ENCODE data around the gene CFAP107. TPM values are rescaled to one million over a fixed set of nuclear protein-coding genes. Genes with fewer than 3 reads are reported as not detected.

CFAP107 gene
- total and polyA plus RNA-seq, 2 of the 4 experiments (the other 2 are of a cell fraction) = not detected

DNA sequence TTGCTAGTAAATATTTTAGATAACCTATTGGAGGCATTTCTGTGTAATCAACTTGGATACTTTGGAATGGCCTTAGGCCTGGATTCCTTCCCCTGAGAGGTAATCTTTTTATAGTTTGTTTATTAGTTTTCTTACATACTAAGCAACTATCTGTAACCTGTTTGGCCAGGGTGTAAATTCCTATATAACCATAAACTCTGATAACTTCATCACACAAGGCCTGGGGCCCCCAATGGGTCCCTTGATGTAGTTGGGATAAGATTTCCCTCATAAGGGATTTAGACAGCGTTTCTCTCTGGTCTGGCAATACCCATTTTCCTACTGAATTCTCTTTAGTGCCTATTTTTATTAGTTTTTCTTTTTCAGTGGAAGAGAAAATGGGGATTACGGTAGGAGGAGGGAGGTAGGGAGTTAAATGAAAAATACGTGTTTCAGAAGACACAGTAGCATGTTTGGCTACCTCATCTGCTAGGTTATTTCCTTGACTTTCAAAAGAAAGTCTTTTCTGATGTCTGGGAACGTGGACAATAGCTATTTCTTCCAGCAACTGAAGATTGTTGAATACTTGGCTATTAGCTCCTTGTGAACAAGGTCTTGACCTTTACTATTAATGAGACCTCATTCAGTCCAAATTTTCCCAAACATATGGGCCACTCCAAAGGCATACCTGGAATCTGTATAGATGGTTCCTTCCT lies 37.5 kb upstream of the CFAP107 start:
- no peak for DNase-seq

More for the DNA sequence above, 37.5 kb upstream of the CFAP107 start:
- H3K27ac ChIP-seq (ENCODE audit: insufficient read depth, low read length) = no peak overlapping the region
- H4K91ac ChIP-seq (ENCODE audit: insufficient read depth, low read depth, low read length) = no peak overlapping the region
- H3K4me2 ChIP-seq (ENCODE audit: low read depth, low read length) = no peak overlapping the region
- no peak overlapping the region for H3K23ac ChIP-seq (ENCODE audit: low read depth, low read length)
- BruUV-seq (replicated peaks) = no TSS peak
- no peak overlapping the region for H2AFZ ChIP-seq (replicated peaks; ENCODE audit: low read length, poor library complexity)
- CTCF ChIA-PET = no interaction called here
- no peak overlapping the region for H3K56ac ChIP-seq (ENCODE audit: extremely low read depth, insufficient read depth, low read length)
- H4K5ac ChIP-seq (ENCODE audit: low read depth, low read length) = no peak overlapping the region
- WGBS, 2 experiments (ENCODE audit: extremely low coverage in 2 of 2, insufficient read length in 1 of 2) = no CpG with 5 or more reads among the region's 4 CpGs
- no peaks in the 10 kb centered on the region for H3K4me1 ChIP-seq (ENCODE audit: control insufficient read depth, insufficient read depth, low read length)
- intact Hi-C loops (cut with micrococcal nuclease) = no loop called here
- H2BK20ac ChIP-seq (ENCODE audit: low read depth, low read length) = no peak overlapping the region
- ATAC-seq (ENCODE audit: low read depth) = no peak
- H3K4ac ChIP-seq (ENCODE audit: low read depth, low read length) = no peak overlapping the region
- no peaks in the 10 kb centered on the region for H3K9me3 ChIP-seq (ENCODE audit: control insufficient read depth, insufficient read depth, low read length)
- H3K27me3 ChIP-seq (ENCODE audit: control insufficient read depth, insufficient read depth, low read length) = no peaks in the 10 kb centered on the region
- no peak overlapping the region for H2BK15ac ChIP-seq (ENCODE audit: low read depth, low read length)
- no peak overlapping the region for H3K4me3 ChIP-seq (ENCODE audit: insufficient read depth, low read depth, low read length)
- H3K79me1 ChIP-seq (ENCODE audit: low read depth in 1 of 2, low read length in 2 of 2) = no peaks in the 10 kb centered on the region
- no peak overlapping the region for H2AK9ac ChIP-seq (replicated peaks; ENCODE audit: low read depth, low read length, poor library complexity)
- no peak for TF ChIP-seq POLR2A (IDR thresholded peaks at IDR 0.05; ENCODE audit: low read depth, low read length)
- TF ChIP-seq CHD1 (IDR thresholded peaks at IDR 0.05; ENCODE audit: low read depth, low read length) = no peak
- TF ChIP-seq FOS (IDR thresholded peaks at IDR 0.05; ENCODE audit: low read depth, low read length) = no peak
- no peak for TF ChIP-seq NFE2L2 (IDR thresholded peaks at IDR 0.05; ENCODE audit: low read depth, low read length)
- TF ChIP-seq RFX5 (IDR thresholded peaks at IDR 0.05; ENCODE audit: low read depth, low read length) = no peak
- TF ChIP-seq SMC3 (IDR thresholded peaks at IDR 0.05; ENCODE audit: low read depth, low read length) = no peak
- TF ChIP-seq, protein P1, sequence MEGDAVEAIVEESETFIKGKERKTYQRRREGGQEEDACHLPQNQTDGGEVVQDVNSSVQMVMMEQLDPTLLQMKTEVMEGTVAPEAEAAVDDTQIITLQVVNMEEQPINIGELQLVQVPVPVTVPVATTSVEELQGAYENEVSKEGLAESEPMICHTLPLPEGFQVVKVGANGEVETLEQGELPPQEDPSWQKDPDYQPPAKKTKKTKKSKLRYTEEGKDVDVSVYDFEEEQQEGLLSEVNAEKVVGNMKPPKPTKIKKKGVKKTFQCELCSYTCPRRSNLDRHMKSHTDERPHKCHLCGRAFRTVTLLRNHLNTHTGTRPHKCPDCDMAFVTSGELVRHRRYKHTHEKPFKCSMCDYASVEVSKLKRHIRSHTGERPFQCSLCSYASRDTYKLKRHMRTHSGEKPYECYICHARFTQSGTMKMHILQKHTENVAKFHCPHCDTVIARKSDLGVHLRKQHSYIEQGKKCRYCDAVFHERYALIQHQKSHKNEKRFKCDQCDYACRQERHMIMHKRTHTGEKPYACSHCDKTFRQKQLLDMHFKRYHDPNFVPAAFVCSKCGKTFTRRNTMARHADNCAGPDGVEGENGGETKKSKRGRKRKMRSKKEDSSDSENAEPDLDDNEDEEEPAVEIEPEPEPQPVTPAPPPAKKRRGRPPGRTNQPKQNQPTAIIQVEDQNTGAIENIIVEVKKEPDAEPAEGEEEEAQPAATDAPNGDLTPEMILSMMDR (conservative IDR thresholded peaks at IDR 0.05; ENCODE audit: low read depth, low read length) = no peak
- no peak for TF ChIP-seq MAFK (IDR thresholded peaks at IDR 0.05; ENCODE audit: low read depth, low read length)
- TF ChIP-seq, protein P2, sequence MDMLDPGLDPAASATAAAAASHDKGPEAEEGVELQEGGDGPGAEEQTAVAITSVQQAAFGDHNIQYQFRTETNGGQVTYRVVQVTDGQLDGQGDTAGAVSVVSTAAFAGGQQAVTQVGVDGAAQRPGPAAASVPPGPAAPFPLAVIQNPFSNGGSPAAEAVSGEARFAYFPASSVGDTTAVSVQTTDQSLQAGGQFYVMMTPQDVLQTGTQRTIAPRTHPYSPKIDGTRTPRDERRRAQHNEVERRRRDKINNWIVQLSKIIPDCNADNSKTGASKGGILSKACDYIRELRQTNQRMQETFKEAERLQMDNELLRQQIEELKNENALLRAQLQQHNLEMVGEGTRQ (IDR thresholded peaks at IDR 0.05; ENCODE audit: low read depth, low read length) = no peak
- H3K36me3 ChIP-seq (ENCODE audit: control insufficient read depth, insufficient read depth, low read length) = no peaks in the 10 kb centered on the region
- H3K9me1 ChIP-seq (ENCODE audit: insufficient read depth, low read length) = no peaks in the 10 kb centered on the region
- in situ Hi-C loops (cut with MboI; ENCODE audit: low sequenced_read_pairs) = no loop called here
- POLR2A ChIA-PET (ENCODE audit: unreplicated experiment) = no interaction called here
- H2AK5ac ChIP-seq (ENCODE audit: low read depth, low read length) = no peak overlapping the region
- H3K18ac ChIP-seq (ENCODE audit: low read depth, low read length) = no peak overlapping the region
- dilution Hi-C loops (cut with HindIII; ENCODE audit: low sequenced_read_pairs, unreplicated experiment) = no loop called here
- H3K9ac ChIP-seq (ENCODE audit: low read depth, low read length) = no peak overlapping the region
- H3K14ac ChIP-seq (replicated peaks; ENCODE audit: low read depth, low read length) = no peak overlapping the region
- no peak overlapping the region for H4K8ac ChIP-seq (ENCODE audit: low read depth in 2 of 2, low read length in 2 of 2)
- H2BK120ac ChIP-seq (ENCODE audit: low read depth, low read length) = no peak overlapping the region
- no peaks in the 10 kb centered on the region for H4K20me1 ChIP-seq (ENCODE audit: insufficient read depth, low read length)
- no peak overlapping the region for H2BK5ac ChIP-seq (ENCODE audit: low read depth, low read length, poor library complexity, severe bottlenecking)

Data from IMR-90 (cell line).